HG03103 (cell line): ENCODE results near the gene CST8.

Experiments used
- ATAC-seq: cut with Tn5 transposase; IDR thresholded peaks from one replicate; pipeline ENCODE4 v1.9.1; 2021; ENCODE audit warnings: low read depth; ENCODE audit not compliant: unreplicated experiment

The CST8 gene

GRCh38 chr20:23475395-23475794 is 15.5 kb upstream of the CST8 start:
- ATAC-seq, result no peak

GRCh38 chr20:23476015-23476754 is 14.7 kb upstream of the CST8 start:
- no peak for ATAC-seq

- no peak for ATAC-seq
These were observed 13.7 kb upstream of the CST8 start for GRCh38 chr20:23477223-23477622.

GRCh38 chr20:23479043-23479442 is 11.9 kb upstream of the CST8 start:
- ATAC-seq, result no peak

GRCh38 chr20:23482138-23482537 is 8.8 kb upstream of the CST8 start:
- no peak for ATAC-seq

GRCh38 chr20:23484081-23484480 is 6.8 kb upstream of the CST8 start:
- peak; percentile 65 for ATAC-seq

- no peak for ATAC-seq
These were observed 2.4 kb upstream of the CST8 start for GRCh38 chr20:23488470-23488869.

- no peak for ATAC-seq
These were observed 1.9 kb upstream of the CST8 start for GRCh38 chr20:23488996-23489395.

GRCh38 chr20:23492292-23492691 is 1.4 kb downstream of the CST8 start:
- no peak for ATAC-seq

- ATAC-seq, result no peak
These were observed 2.4 kb downstream of the CST8 start for GRCh38 chr20:23493172-23493772.

- no peak for ATAC-seq
These were observed 6.6 kb downstream of the CST8 start for GRCh38 chr20:23497536-23497935.

- no peak for ATAC-seq
These were observed 11.0 kb downstream of the CST8 start for GRCh38 chr20:23501926-23502325.

GRCh38 chr20:23503649-23504048 is 12.7 kb downstream of the CST8 start:
- ATAC-seq, result no peak

GRCh38 chr20:23507346-23507745 is 16.4 kb downstream of the CST8 start:
- no peak for ATAC-seq

GRCh38 chr20:23508449-23509229 is 17.7 kb downstream of the CST8 start:
- no peak for ATAC-seq

- no peak for ATAC-seq
These were observed 18.5 kb downstream of the CST8 start for GRCh38 chr20:23509247-23509913.

- no peak for ATAC-seq
These were observed 19.2 kb downstream of the CST8 start for GRCh38 chr20:23510000-23510590.

GRCh38 chr20:23513164-23513563 is 22.2 kb downstream of the CST8 start:
- peak; percentile 53 for ATAC-seq

GRCh38 chr20:23514848-23515247 is 23.9 kb downstream of the CST8 start:
- ATAC-seq, result no peak

GRCh38 chr20:23515250-23515939 is 24.5 kb downstream of the CST8 start:
- no peak for ATAC-seq
